Hepatocyte (in vitro differentiated cells): ENCODE data around the gene DYNLT5. TPM values are rescaled to one million over a fixed set of nuclear protein-coding genes. Genes with fewer than 3 reads are reported as not detected.
A peak's percentile ranks its signal among the peaks of the same experiment; 100 is the strongest.

Source experiments
- DNase-seq: peaks from one replicate; pipeline ENCODE4 v3.0.0-alpha.2; 2016; ENCODE audit warnings: low spot score
- H2AFZ ChIP-seq: fragments of 200-600 bp; sonication (generic); 2 replicates; pipeline ENCODE4 v1.6.0; 2016; ENCODE audit warnings: antibody characterized with exemption, mild to moderate bottlenecking
- H3K27ac ChIP-seq: fragments of 200-600 bp; sonication (generic); 2 replicates; pipeline ENCODE4 v1.5.1; 2016; ENCODE audit warnings: mild to moderate bottlenecking
- H3K27me3 ChIP-seq: fragments of 200-600 bp; sonication (generic); 2 replicates; pipeline ENCODE4 v1.6.1; 2016
- H3K36me3 ChIP-seq: fragments of 200-600 bp; sonication (generic); replicated peaks from 2 replicates; pipeline ENCODE4 v1.5.1; 2016; ENCODE audit warnings: low read depth; ENCODE audit not compliant: insufficient read depth
- H3K4me1 ChIP-seq: fragments of 200-600 bp; sonication (generic); 2 replicates; pipeline ENCODE4 v1.5.1; 2016; ENCODE audit warnings: mild to moderate bottlenecking, moderate library complexity; ENCODE audit not compliant: insufficient read depth
- H3K4me2 ChIP-seq: fragments of 200-600 bp; sonication (generic); 2 replicates; pipeline ENCODE4 v1.6.0; 2016
- H3K4me3 ChIP-seq: fragments of 200-600 bp; sonication (generic); 2 replicates; pipeline ENCODE4 v1.5.1; 2016; ENCODE audit warnings: mild to moderate bottlenecking
- H3K79me2 ChIP-seq: fragments of 200-600 bp; sonication (generic); 2 replicates; pipeline ENCODE4 v1.6.0; 2017; ENCODE audit warnings: mild to moderate bottlenecking
- H3K9me2 ChIP-seq: fragments of 200-600 bp; sonication (generic); replicated peaks from 2 replicates; pipeline ENCODE4 v1.6.0; 2017; ENCODE audit warnings: mild to moderate bottlenecking; ENCODE audit not compliant: insufficient read depth
- H3K9me3 ChIP-seq: fragments of 200-600 bp; sonication (generic); 2 replicates; pipeline ENCODE4 v1.5.1; 2016; ENCODE audit warnings: low read depth, mild to moderate bottlenecking
- H4K20me1 ChIP-seq: fragments of 200-600 bp; sonication (generic); 2 replicates; pipeline ENCODE4 v1.6.0; 2016; ENCODE audit warnings: mild to moderate bottlenecking; ENCODE audit not compliant: insufficient read depth, poor library complexity, severe bottlenecking
- CTCF ChIP-seq: fragments of 200-600 bp; sonication (generic); IDR thresholded peaks from 2 replicates; pipeline ENCODE4 v1.5.1; 2016; ENCODE audit warnings: antibody characterized with exemption, mild to moderate bottlenecking; ENCODE audit not compliant: poor library complexity
- EZH2 ChIP-seq: fragments of 200-600 bp; sonication (generic); IDR thresholded peaks from 2 replicates; pipeline ENCODE4 v1.6.1; 2016; ENCODE audit warnings: antibody characterized with exemption, mild to moderate bottlenecking, borderline replicate concordance
- EZH2phosphoT487 ChIP-seq: fragments of 200-600 bp; sonication (generic); IDR thresholded peaks from one replicate; pipeline ENCODE4 v1.6.1; 2018; ENCODE audit warnings: antibody characterized with exemption, mild to moderate bottlenecking, low read depth, moderate library complexity; ENCODE audit not compliant: unreplicated experiment, severe bottlenecking
- WGBS: methylation state at CpG from one replicate; pipeline ENCODE4 v1.1.6; 2016; ENCODE audit warnings: low lambda C conversion rate; ENCODE audit errors: missing lambda C conversion rate; 5-methylcytosine and 5-hydroxymethylcytosine counted together
- polyA plus RNA-seq: library from polyadenylated mRNA; unstranded; fragments of >200 nt; fragmentation: Nextera tagmentation; extraction: Ambion mirVana; gene quantifications from 2 replicates; pipeline ENCODE4 v1.2.1, GENCODE V29; 2016
- total RNA-seq: library from RNA; depleted of rRNA; stranded (reverse); fragments of >200 nt; gene quantifications from 2 replicates; pipeline ENCODE4 v1.2.3, GENCODE V29; 2014

Gene DYNLT5
- total and polyA plus RNA-seq, 2 experiments from 2014 or later = 0.10 to 0.13 TPM

- DNase-seq = no peak
- Histone ChIP-seq H4K20me1 (no peaks in the 10 kb centered on the region), H3K36me3 (no peaks in the 10 kb centered on the region), H3K4me1 (no peaks in the 10 kb centered on the region), H3K79me2 (no peaks in the 10 kb centered on the region), H3K4me2 (no peak overlapping the region), H3K9me2 (no peaks in the 10 kb centered on the region), H3K4me3 (no peak overlapping the region), H3K9me3 (no peaks in the 10 kb centered on the region), H3K27ac (no peak overlapping the region), H2AFZ (no peak overlapping the region), H3K27me3 (no peaks in the 10 kb centered on the region)
- 78% methylated on average over 1 of the region's 1 CpG for WGBS
- TF ChIP-seq EZH2phosphoT487 (no peak), EZH2 (no peak), CTCF (no peak)
Observed at GRCh38 chr1:66809245-66809644, 57.0 kb downstream of the DYNLT5 start.

- DNase-seq = peak; percentile 6
- Histone ChIP-seq H3K4me3 (no peak overlapping the region), H3K36me3 (no peaks in the 10 kb centered on the region), H3K4me1 (no peaks in the 10 kb centered on the region), H2AFZ (no peak overlapping the region), H3K27me3 (no peaks in the 10 kb centered on the region), H3K27ac (peak overlapping the region; percentile 73), H3K9me2 (no peaks in the 10 kb centered on the region), H3K9me3 (no peaks in the 10 kb centered on the region), H4K20me1 (no peaks in the 10 kb centered on the region), H3K4me2 (no peak overlapping the region), H3K79me2 (no peaks in the 10 kb centered on the region)
- TF ChIP-seq CTCF = no peak
- no peak for TF ChIP-seq EZH2phosphoT487
- no peak for TF ChIP-seq EZH2
- 35% methylated on average over 1 of the region's 1 CpG for WGBS
Observed at GRCh38 chr1:66809736-66810326, 57.6 kb downstream of the DYNLT5 start.

GRCh38 chr1:66824771-66825170 is 72.5 kb downstream of the DYNLT5 start:
- 89% methylated on average over 1 of the region's 1 CpG for WGBS
- Histone ChIP-seq H3K27me3 (no peaks in the 10 kb centered on the region), H3K4me2 (no peak overlapping the region), H3K9me2 (no peaks in the 10 kb centered on the region), H3K36me3 (no peaks in the 10 kb centered on the region), H3K9me3 (no peaks in the 10 kb centered on the region), H4K20me1 (no peaks in the 10 kb centered on the region), H3K4me3 (no peak overlapping the region), H3K79me2 (no peaks in the 10 kb centered on the region), H3K27ac (no peak overlapping the region), H2AFZ (no peak overlapping the region), H3K4me1 (no peaks in the 10 kb centered on the region)
- no peak for DNase-seq
- TF ChIP-seq EZH2phosphoT487 (no peak), CTCF (no peak), EZH2 (no peak)

Other genes with a start within 250 kb of the DYNLT5 start
- gene SGIP1, start 218.3 kb upstream of the DYNLT5 start, total RNA-seq = 3.2 and 20.2 TPM in 2 replicates
- gene SGIP1, start 218.3 kb upstream of the DYNLT5 start, polyA plus RNA-seq = 3.1 and 3.5 TPM in 2 replicates
- gene INSL5, start 48.8 kb downstream of the DYNLT5 start, total RNA-seq = 1.5 and 1.8 TPM in 2 replicates
- 3.1 TPM in 1 of 2 replicates, not detected in the other for gene INSL5, start 48.8 kb downstream of the DYNLT5 start, polyA plus RNA-seq
- gene DNAI4, start 172.4 kb downstream of the DYNLT5 start, total RNA-seq = 5.9 and 7.6 TPM in 2 replicates
- gene DNAI4, start 172.4 kb downstream of the DYNLT5 start, polyA plus RNA-seq = 2.9 and 3.1 TPM in 2 replicates
- gene MIER1, start 172.5 kb downstream of the DYNLT5 start, total RNA-seq = 41.9 and 42.2 TPM in 2 replicates
- 17.9 and 19.3 TPM in 2 replicates for gene MIER1, start 172.5 kb downstream of the DYNLT5 start, polyA plus RNA-seq